Activated CD8-positive, alpha-beta memory T cell treated with anti-CD3 and anti-CD28 coated beads, Interleukin-2, amount 50 U/mL, for 24 hours (primary cell): ENCODE data around the gene DLGAP1.

ENCODE experiments used
- DNase-seq: peaks from one replicate; pipeline ENCODE4 v3.0.0-alpha.2; 2020; ENCODE audit errors: extremely low read depth

DLGAP1 gene

DNA sequence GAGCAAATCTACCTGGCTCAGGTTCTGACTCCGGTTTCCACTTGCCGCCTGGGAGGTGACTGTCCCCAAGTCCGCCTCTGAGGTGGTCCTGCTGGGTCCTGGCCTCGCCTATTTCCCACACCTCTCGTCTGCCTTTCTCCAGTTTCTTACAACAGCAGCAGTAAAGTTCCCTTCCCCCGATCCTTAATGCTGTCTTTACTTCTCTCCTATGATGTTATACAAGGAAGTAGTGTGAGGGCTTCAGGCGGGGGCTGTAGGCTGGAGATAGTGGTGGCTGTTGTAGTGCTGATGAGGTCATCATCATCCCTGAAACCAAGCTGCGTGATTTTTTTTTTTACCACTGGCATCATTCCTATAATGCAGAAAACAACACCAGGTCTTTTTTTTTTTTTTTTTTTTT, 986.3 kb downstream of the DLGAP1 start:
- DNase-seq: no peak

GRCh38 chr18:3468066-3468705, 986.9 kb downstream of the DLGAP1 start:
- no peak for DNase-seq

- DNase-seq: no peak
These were observed 988.2 kb downstream of the DLGAP1 start for GRCh38 chr18:3466872-3467271.

GRCh38 chr18:3466045-3466444, 989.1 kb downstream of the DLGAP1 start:
- no peak for DNase-seq

GRCh38 chr18:3463051-3463450, 992.1 kb downstream of the DLGAP1 start:
- DNase-seq: no peak

- DNase-seq: no peak
These were observed 993.4 kb downstream of the DLGAP1 start for GRCh38 chr18:3461704-3462103.

DNA sequence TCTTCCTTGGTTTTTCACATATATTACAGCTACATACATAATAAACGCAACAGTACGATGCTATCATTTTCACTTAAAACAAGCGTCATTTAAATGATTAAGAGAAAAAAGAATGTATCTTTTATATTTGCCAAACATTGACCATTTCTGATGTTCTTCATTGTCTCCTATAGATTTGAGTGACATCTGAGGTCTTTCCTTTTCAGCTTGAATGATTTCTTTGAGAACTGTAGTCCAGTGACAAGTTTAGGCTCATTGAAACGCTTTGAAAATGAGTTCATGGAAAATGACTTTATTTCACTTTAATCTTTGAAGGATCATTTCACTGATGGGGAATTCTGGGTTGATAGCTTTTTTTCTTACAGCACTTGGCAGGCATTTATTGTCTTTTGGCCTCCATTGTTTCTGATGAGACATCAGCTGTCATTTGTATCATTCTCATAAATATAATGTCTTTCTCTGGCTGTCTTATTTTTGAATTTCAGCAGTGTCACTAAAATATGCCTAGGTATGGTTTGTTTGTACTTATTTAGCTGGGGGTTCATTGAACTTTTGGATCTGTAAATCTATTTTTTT, 994.2 kb downstream of the DLGAP1 start:
- DNase-seq: no peak

GRCh38 chr18:3458952-3459853, 995.9 kb downstream of the DLGAP1 start:
- DNase-seq: no peak

GRCh38 chr18:3458378-3458777, 996.7 kb downstream of the DLGAP1 start:
- no peak for DNase-seq

DNA sequence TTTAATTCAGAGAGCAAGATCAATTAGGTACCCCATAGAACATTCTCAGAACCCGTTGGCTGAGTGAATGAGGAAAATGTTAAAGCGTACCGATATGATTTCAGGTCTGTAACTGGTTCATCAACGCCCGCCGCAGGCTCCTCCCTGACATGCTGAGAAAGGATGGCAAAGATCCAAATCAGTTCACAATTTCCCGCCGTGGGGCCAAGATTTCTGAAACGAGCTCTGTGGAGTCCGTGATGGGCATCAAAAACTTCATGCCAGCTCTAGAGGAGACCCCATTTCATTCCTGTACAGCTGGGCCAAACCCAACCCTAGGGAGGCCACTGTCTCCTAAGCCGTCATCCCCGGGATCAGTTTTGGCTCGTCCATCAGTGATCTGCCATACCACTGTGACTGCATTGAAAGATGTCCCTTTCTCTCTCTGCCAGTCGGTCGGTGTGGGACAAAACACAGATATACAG, 997.8 kb downstream of the DLGAP1 start:
- DNase-seq: no peak

- no peak for DNase-seq
These were observed 998.4 kb downstream of the DLGAP1 start for GRCh38 chr18:3456686-3457069.

DNA sequence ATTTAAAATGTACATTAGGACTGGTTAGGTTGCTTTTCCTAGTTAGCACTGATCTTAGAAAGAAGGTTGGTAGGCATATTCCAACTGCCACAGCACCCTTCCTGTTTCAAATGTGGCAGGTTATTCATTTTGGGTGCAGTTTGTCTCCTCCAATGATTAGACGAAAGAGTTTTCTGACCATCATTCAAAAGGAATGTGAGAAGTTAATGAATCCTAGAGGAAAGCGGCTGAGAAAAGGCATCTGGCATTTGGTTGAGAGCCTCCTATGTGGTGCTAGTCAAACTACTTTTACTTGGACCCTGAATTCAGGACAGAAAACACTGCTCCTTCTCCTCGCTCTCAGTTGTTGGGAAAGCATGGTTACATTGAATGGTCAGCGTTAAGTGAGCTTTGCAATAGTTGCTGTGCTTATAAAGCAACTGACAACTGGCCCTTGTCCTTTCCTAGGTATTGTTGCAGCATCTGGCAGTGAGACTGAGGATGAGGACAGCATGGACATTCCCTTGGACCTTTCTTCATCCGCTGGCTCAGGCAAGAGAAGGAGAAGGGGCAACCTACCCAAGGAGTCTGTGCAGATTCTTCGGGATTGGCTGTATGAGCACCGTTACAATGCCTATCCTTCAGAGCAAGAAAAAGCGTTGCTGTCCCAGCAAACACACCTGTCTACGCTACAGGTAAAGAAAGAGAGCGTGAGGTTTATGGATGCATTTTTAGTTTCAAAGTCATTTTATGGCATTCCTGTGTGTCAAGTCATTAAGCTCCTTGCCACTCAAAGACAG, 999.0 kb downstream of the DLGAP1 start:
- DNase-seq: no peak

GRCh38 chr18:3455090-3455635, 999.9 kb downstream of the DLGAP1 start:
- no peak for DNase-seq

GRCh38 chr18:3454365-3455089, 1000.6 kb downstream of the DLGAP1 start:
- no peak for DNase-seq

GRCh38 chr18:3453540-3454364, 1001.4 kb downstream of the DLGAP1 start:
- DNase-seq: no peak

DNA sequence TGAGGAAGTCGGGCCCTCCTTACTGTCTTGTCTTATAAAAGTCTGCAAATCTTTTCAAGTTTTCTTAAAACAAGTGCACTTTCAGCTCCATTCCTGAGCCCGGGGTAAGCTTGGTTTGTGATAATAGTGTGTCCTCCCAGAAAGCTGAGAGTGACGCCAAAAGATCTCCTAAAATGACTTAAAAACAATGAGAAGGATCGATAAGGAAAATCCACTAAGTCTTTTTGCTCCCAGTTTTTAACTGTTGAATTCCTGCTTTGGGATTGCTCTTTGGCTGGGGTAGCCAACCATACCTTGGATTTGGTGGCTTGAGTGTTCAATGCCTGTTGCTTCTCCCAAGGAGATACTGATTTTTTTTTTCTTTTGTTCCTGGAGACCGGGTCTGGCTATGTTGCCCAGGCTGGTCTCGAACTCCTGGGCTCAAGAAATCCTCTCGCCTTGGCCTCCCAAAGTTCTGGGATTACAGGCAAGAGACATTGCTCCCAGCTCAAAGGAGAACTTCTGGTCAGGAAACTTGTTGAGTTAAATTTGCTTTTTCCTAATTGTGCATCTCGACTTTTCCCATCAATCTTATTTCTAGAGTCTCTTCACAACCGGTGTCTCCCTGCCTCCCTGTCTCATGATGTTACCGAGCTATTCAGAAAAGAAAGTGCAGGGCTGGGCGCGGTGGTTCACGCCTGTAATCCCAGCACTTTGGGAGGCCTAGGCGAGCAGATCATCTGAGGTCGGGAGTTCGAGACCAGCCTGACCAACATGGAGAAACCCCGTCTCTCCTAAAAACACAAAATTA, 1002.2 kb downstream of the DLGAP1 start:
- DNase-seq: no peak

DNA sequence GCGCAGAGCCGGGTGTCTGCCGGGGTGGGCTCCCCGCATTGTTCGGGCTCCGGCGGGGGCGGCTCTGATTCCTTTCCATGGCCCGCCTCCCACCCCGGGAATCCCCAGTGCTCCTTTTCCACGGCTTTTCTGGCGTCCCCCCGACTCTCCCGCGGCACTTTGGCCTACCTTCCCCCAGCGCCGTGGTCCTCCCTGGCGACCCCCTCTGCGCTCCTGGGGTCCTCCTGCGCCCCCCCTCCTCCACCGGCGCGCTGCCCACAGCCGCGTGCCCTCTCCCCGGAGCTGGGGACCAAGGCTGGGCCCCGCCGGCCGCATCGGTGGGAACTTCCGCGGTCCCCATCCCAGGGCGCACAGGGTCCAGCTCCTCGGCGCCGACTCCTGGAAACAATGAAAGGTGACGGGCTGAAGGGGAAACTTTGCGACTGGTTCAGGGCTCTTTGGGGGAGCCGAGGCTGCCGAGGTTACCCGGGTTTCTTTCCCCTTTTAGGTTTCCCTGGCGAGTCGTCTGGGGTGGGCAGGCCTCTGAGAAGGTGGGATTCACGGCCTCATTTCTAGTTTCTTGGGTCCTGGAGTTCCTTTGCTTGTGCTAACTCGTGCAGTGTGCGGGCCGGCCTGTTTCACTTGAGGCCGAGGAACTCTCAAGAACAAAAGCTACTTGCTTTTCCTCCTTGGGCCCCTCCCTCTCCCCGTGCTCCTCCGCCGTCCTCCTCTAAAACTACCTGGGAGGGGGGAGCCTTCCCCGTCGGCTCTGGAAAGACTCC, 1002.9 kb downstream of the DLGAP1 start:
- no peak for DNase-seq

DNA sequence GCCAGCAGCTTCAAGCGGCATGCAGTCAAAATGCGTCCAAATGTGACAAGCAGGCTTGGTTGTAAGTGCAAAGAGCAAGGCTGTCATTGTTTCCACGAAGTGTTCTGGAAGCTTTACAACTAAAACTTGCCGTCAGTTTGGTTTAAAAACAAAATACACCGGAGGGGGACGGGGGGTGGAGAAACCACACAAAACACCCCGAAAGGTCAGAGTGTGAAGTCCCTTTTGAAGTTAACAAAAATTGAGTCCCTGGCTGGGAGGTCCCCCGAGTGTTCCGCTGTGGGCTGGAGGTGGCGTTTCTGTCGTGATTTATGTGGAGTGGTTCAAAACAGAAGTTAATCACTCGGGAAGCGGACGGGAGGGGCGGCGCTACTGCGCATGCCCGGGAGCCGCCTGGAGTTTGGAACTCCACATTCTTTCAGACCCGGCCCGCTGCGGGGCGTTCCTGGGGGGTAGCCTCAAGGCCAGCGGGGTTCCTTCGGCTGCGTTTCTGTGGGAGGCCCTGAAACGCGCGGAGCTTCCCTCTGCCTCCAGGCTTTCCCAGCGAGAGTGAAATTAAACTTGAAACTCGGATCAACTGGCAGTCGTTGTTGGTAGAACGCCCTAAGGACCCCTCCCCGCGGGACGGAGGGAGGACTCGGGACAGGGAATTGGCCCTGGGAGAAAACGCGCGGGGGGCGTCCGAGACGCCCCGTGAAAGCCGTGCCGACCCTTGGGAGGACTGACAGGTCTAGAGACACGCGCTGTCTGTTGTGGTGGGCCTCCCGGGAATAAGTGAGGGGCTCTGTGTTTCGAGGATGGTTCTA, 1003.7 kb downstream of the DLGAP1 start:
- DNase-seq: peak; percentile 62
